ENCODE results near the gene DIS3L2. TPM values are rescaled to one million over a fixed set of nuclear protein-coding genes. Genes with fewer than 3 reads are reported as not detected.
A peak's percentile ranks its signal among the peaks of the same experiment; 100 is the strongest.

Gene DIS3L2
- total and polyA plus RNA-seq, 5 donors from 2014 or later, result 10.9 to 76.9 (median 21.0) TPM

DNA sequence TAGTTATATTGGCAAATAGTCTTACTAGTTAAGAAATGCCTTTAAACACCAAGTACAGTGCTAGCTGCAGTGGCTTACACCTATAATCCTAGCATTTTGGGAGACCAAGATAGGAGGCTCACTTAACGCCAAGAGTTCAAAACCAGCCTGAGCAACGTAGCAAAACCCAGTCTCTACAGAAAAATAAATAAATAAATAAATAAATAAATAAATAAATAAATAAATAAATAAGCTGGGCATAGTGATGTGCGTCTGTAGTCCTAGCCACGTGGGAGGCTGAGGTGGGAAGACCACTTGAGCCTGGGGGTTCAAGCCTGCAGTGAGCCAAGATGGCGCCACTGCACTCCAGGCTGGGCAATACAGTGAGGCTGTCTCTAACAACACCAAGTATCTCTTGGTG is 258.4 kb downstream of the DIS3L2 start:
- no peaks in the 10 kb centered on the region for H3K9me3 Mint-ChIP-seq
- no peak overlapping the region for H3K4me3 Mint-ChIP-seq
- no peak overlapping the region for H3K4me3 ChIP-seq (ENCODE audit: low read depth, low read length)
- H3K36me3 ChIP-seq (ENCODE audit: control insufficient read depth, insufficient read depth, low read length), result peaks cover 3% of the 10 kb centered on the region
- peak overlapping the region in 2 of 3 donors; percentile 2 to 8 for H3K27ac Mint-ChIP-seq
- no peaks in the 10 kb centered on the region for H3K9me3 ChIP-seq (ENCODE audit: control insufficient read depth in 2 of 2, low read length in 2 of 2)
- ATAC-seq (ENCODE audit: low read depth in 2 of 2) (no peak), DNase-seq (no peak)
- peaks cover 7 to 26% (median 19%) of the 10 kb centered on the region in 4 donors for H3K4me1 Mint-ChIP-seq
- H3K27me3 Mint-ChIP-seq, result no peaks in the 10 kb centered on the region
- H3K27me3 ChIP-seq (ENCODE audit: control insufficient read depth, insufficient read depth, low read length), result no peaks in the 10 kb centered on the region
- peaks cover 22% of the 10 kb centered on the region for H3K36me3 Mint-ChIP-seq
- H3K27ac ChIP-seq (ENCODE audit: insufficient read depth, low read length, poor library complexity, severe bottlenecking), result no peak overlapping the region
- peaks cover 8% of the 10 kb centered on the region for H3K4me1 ChIP-seq (ENCODE audit: control insufficient read depth, insufficient read depth, low read length, poor library complexity, severe bottlenecking)

DNA sequence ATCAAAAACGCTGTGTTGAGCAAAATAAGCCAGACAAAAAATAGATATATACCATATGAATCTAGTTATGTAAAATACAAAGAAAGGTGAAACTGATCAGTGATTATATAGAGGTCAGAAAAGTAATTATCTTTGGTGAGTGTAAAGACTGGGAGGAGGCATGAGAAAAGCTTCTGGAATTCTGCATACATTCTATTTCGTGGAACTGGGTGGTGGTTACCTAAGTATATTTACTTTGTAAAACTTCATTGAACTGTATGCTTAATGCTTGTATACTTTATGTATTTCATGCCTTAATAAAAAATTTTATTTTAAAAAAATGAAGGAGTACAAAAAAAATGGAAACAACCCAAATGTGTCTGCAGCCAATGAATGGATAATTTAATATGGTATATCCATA is 263.9 kb downstream of the DIS3L2 start:
- H3K27ac ChIP-seq (ENCODE audit: insufficient read depth, low read length, poor library complexity, severe bottlenecking), result no peak overlapping the region
- Mint-ChIP-seq H3K4me3 (no peak overlapping the region), H3K27ac (no peak overlapping the region), H3K27me3 (no peaks in the 10 kb centered on the region), H3K9me3 (no peaks in the 10 kb centered on the region), H3K4me1 (peaks cover 0 to 9% (median 1%) of the 10 kb centered on the region in 4 donors), H3K36me3 (peaks cover 10% of the 10 kb centered on the region)
- no peaks in the 10 kb centered on the region for H3K4me1 ChIP-seq (ENCODE audit: control insufficient read depth, insufficient read depth, low read length, poor library complexity, severe bottlenecking)
- no peaks in the 10 kb centered on the region for H3K36me3 ChIP-seq (ENCODE audit: control insufficient read depth, insufficient read depth, low read length)
- H3K4me3 ChIP-seq (ENCODE audit: low read depth, low read length), result no peak overlapping the region
- ATAC-seq (ENCODE audit: low read depth in 2 of 2), result no peak
- no peaks in the 10 kb centered on the region for H3K27me3 ChIP-seq (ENCODE audit: control insufficient read depth, insufficient read depth, low read length)
- no peaks in the 10 kb centered on the region for H3K9me3 ChIP-seq (ENCODE audit: control insufficient read depth in 2 of 2, low read length in 2 of 2)
- no peak for DNase-seq

DNA sequence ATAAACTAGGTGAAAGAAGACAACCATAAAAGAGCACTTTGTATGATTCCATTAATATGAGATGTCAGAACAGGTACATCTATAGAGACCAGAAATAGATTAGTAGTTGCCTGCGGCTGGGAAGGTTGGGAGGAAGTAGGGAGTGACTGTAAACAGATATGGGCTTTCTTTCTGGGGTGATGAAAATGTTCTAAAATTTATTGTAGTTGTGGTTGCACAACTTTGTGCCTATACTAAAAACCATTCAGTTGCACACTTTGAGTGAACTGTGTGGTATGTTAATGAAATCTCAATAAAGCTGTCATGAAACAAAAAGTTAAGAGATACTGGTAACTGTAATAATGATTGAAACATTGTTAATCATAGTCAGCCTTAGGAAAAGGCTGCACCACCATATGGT is 264.4 kb downstream of the DIS3L2 start:
- DNase-seq, result no peak
- no peak for ATAC-seq (ENCODE audit: low read depth in 2 of 2)
- peaks cover 10% of the 10 kb centered on the region for H3K36me3 Mint-ChIP-seq
- H3K4me1 ChIP-seq (ENCODE audit: control insufficient read depth, insufficient read depth, low read length, poor library complexity, severe bottlenecking), result no peaks in the 10 kb centered on the region
- peaks cover 0 to 9% (median 1%) of the 10 kb centered on the region in 4 donors for H3K4me1 Mint-ChIP-seq
- no peaks in the 10 kb centered on the region for H3K36me3 ChIP-seq (ENCODE audit: control insufficient read depth, insufficient read depth, low read length)
- no peaks in the 10 kb centered on the region for H3K9me3 Mint-ChIP-seq
- H3K27ac Mint-ChIP-seq, result peak overlapping the region in 1 of 3 donors; percentile 5
- no peak overlapping the region for H3K4me3 Mint-ChIP-seq
- H3K9me3 ChIP-seq (ENCODE audit: control insufficient read depth in 2 of 2, low read length in 2 of 2), result no peaks in the 10 kb centered on the region
- H3K27me3 ChIP-seq (ENCODE audit: control insufficient read depth, insufficient read depth, low read length), result no peaks in the 10 kb centered on the region
- no peaks in the 10 kb centered on the region for H3K27me3 Mint-ChIP-seq
- no peak overlapping the region for H3K4me3 ChIP-seq (ENCODE audit: low read depth, low read length)
- no peak overlapping the region for H3K27ac ChIP-seq (ENCODE audit: insufficient read depth, low read length, poor library complexity, severe bottlenecking)

DNA sequence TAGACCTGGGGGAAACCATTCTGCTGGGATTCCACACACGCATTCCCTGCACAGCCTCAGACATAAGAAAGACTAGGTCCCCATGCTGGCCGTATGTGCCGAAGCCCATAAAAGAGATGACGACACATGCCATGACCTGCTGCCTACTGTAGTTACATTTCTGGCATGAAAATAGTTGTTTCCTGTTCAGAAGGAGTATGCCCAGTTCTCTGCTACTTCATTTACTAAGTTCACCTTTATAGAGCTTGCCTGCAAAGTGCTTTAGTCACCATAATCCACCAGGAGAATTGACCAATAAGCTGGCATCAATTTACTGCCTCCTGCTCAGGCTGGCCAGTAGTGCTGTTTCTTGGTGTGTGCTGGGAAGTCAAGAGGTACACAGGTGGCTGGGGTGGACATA is 266.8 kb downstream of the DIS3L2 start:
- H3K9me3 Mint-ChIP-seq, result no peaks in the 10 kb centered on the region
- Histone ChIP-seq H3K4me1 (ENCODE audit: control insufficient read depth, insufficient read depth, low read length, poor library complexity, severe bottlenecking) (no peaks in the 10 kb centered on the region), H3K27me3 (ENCODE audit: control insufficient read depth, insufficient read depth, low read length) (no peaks in the 10 kb centered on the region), H3K4me3 (ENCODE audit: low read depth, low read length) (no peak overlapping the region), H3K9me3 (ENCODE audit: control insufficient read depth in 2 of 2, low read length in 2 of 2) (no peaks in the 10 kb centered on the region), H3K27ac (ENCODE audit: insufficient read depth, low read length, poor library complexity, severe bottlenecking) (no peak overlapping the region), H3K36me3 (ENCODE audit: control insufficient read depth, insufficient read depth, low read length) (no peaks in the 10 kb centered on the region)
- no peak for DNase-seq
- H3K4me1 Mint-ChIP-seq, result peaks cover 5 to 17% (median 9%) of the 10 kb centered on the region in 4 donors
- H3K36me3 Mint-ChIP-seq, result peaks cover 13% of the 10 kb centered on the region
- H3K27me3 Mint-ChIP-seq, result no peaks in the 10 kb centered on the region
- ATAC-seq (ENCODE audit: low read depth in 2 of 2), result no peak
- H3K4me3 Mint-ChIP-seq, result no peak overlapping the region
- no peak overlapping the region for H3K27ac Mint-ChIP-seq

DNA sequence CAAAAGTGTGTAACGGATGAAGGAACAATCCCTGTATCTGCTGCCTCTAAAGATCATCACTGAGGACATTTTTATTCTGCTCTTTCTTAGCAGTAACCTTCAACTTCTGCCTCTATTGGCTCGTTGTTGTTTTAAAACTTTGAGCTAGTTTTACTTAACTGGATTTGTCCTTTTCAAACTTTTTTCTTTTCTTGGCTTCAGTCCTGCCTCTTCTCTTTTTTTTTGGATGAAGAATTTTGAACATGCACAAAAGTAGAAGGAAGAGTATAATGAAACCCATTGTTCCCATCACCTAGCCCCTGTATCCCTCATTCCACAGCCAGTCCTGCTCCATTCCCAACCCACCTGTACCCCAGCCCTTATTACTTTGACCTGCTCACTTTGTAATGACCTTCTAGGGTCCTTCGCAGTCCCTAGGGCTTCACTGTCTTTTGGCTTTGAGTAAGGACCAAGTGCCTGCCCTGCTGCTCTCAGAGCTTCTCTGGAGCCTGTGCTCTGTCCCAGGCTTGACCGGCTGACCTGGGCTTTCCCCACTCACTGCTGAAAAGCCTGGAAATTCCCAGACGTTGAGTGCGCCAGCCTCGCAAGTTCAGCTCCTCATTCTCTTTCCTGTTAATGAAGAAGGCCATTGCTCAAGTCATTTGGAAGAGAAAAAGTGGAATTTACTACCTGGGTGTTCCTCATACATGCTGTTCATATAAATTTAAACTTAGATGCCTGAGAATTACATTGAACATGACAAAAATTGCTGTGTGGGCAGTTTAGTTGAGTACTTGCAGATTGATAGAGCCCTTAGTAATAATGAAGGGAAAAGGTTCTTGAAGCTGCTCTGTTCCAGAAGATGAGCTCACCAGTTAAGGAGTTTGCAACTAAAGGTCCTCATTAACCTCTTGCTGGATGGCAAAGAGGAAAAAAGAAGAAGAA is 267.7 kb downstream of the DIS3L2 start:
- H3K27ac Mint-ChIP-seq, result peak overlapping the region in 1 of 3 donors; percentile 53
- no peaks in the 10 kb centered on the region for H3K4me1 ChIP-seq (ENCODE audit: control insufficient read depth, insufficient read depth, low read length, poor library complexity, severe bottlenecking)
- no peaks in the 10 kb centered on the region for H3K36me3 ChIP-seq (ENCODE audit: control insufficient read depth, insufficient read depth, low read length)
- no peak for DNase-seq
- H3K4me3 Mint-ChIP-seq, result no peak overlapping the region
- no peak overlapping the region for H3K4me3 ChIP-seq (ENCODE audit: low read depth, low read length)
- no peak overlapping the region for H3K27ac ChIP-seq (ENCODE audit: insufficient read depth, low read length, poor library complexity, severe bottlenecking)
- H3K27me3 Mint-ChIP-seq, result no peaks in the 10 kb centered on the region
- no peaks in the 10 kb centered on the region for H3K27me3 ChIP-seq (ENCODE audit: control insufficient read depth, insufficient read depth, low read length)
- ATAC-seq (ENCODE audit: low read depth in 2 of 2), result no peak
- peaks cover 14% of the 10 kb centered on the region for H3K36me3 Mint-ChIP-seq
- no peaks in the 10 kb centered on the region for H3K9me3 Mint-ChIP-seq
- H3K4me1 Mint-ChIP-seq, result peaks cover 5 to 14% (median 10%) of the 10 kb centered on the region in 4 donors
- no peaks in the 10 kb centered on the region for H3K9me3 ChIP-seq (ENCODE audit: control insufficient read depth in 2 of 2, low read length in 2 of 2)

DNA sequence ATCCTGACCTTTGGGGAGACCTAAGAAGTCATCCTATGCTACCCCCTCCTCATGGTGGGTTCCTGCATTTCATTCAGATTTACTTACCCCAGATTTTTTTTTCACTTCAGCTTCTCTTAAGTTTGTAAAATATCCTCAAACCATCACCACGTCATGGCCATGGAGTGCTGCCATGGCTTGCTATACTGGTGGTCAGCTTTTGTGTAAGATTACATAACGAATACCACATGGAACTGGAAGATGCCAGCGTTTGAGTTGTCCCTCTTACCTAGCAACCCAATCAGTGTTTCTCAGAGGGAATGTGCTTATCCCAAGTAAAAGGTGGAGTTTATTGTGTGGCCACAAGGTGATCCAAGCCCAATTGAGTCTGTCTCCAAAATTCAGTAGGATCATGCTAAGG is 268.4 kb downstream of the DIS3L2 start:
- ATAC-seq (ENCODE audit: low read depth in 2 of 2), result no peak
- Histone ChIP-seq H3K9me3 (ENCODE audit: control insufficient read depth in 2 of 2, low read length in 2 of 2) (no peaks in the 10 kb centered on the region), H3K27ac (ENCODE audit: insufficient read depth, low read length, poor library complexity, severe bottlenecking) (no peak overlapping the region), H3K27me3 (ENCODE audit: control insufficient read depth, insufficient read depth, low read length) (no peaks in the 10 kb centered on the region), H3K4me3 (ENCODE audit: low read depth, low read length) (no peak overlapping the region), H3K4me1 (ENCODE audit: control insufficient read depth, insufficient read depth, low read length, poor library complexity, severe bottlenecking) (no peaks in the 10 kb centered on the region), H3K36me3 (ENCODE audit: control insufficient read depth, insufficient read depth, low read length) (no peaks in the 10 kb centered on the region)
- Mint-ChIP-seq H3K27me3 (no peaks in the 10 kb centered on the region), H3K27ac (no peak overlapping the region), H3K9me3 (no peaks in the 10 kb centered on the region), H3K4me1 (peaks cover 5 to 17% (median 12%) of the 10 kb centered on the region in 4 donors), H3K4me3 (no peak overlapping the region), H3K36me3 (peaks cover 13% of the 10 kb centered on the region)
- no peak for DNase-seq

DNA sequence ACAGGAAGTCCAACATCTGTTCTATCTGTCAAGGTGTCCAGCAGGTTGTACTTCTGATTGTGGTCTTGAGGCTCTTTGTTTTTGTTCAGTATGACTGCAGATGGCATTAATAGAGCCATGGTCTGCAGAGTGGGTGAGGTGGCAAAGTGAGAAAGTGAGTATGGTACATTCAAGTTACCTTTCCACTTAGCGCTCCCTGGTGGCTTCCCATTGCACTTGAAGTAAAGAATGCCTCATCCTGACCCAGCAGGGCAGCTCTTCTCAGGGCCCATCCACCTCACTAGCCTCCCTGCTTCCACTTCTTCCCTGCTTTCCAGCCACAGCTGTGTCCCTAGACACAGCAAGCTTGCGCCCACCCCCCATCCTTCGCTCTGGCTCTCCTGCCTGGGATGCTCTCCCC is 269.0 kb downstream of the DIS3L2 start:
- H3K4me1 ChIP-seq (ENCODE audit: control insufficient read depth, insufficient read depth, low read length, poor library complexity, severe bottlenecking), result no peaks in the 10 kb centered on the region
- H3K36me3 ChIP-seq (ENCODE audit: control insufficient read depth, insufficient read depth, low read length), result no peaks in the 10 kb centered on the region
- H3K27ac ChIP-seq (ENCODE audit: insufficient read depth, low read length, poor library complexity, severe bottlenecking), result no peak overlapping the region
- Mint-ChIP-seq H3K9me3 (no peaks in the 10 kb centered on the region), H3K4me1 (peaks cover 7 to 18% (median 13%) of the 10 kb centered on the region in 4 donors), H3K4me3 (no peak overlapping the region), H3K36me3 (peaks cover 13% of the 10 kb centered on the region), H3K27me3 (no peaks in the 10 kb centered on the region), H3K27ac (no peak overlapping the region)
- H3K9me3 ChIP-seq (ENCODE audit: control insufficient read depth in 2 of 2, low read length in 2 of 2), result no peaks in the 10 kb centered on the region
- ATAC-seq (ENCODE audit: low read depth in 2 of 2) (no peak), DNase-seq (peak in 1 of 3 donors; percentile 38)
- H3K4me3 ChIP-seq (ENCODE audit: low read depth, low read length), result no peak overlapping the region
- H3K27me3 ChIP-seq (ENCODE audit: control insufficient read depth, insufficient read depth, low read length), result no peaks in the 10 kb centered on the region

DNA sequence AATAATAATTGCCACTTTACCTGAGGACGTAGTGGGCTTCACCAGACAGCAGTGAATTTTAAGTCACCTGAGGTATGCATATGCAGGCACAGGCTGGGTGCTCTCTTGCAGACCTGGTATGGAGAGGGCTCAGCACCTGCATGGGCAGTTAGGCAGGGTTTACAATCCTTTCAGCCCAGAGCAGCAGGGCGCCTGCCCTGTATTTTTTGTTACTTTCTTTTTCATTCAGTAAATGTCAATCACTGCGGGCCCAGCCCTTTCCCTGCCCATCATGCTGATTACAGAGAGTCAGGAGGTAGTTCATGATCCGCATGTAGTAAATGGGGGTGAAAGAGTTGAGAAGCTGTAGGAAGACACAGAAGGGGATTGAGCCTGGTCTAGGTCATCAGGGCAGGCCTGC is 270.0 kb downstream of the DIS3L2 start:
- Mint-ChIP-seq H3K4me1 (peaks cover 9 to 26% (median 19%) of the 10 kb centered on the region in 4 donors), H3K27ac (no peak overlapping the region), H3K27me3 (no peaks in the 10 kb centered on the region), H3K36me3 (peaks cover 13% of the 10 kb centered on the region), H3K9me3 (no peaks in the 10 kb centered on the region), H3K4me3 (no peak overlapping the region)
- ATAC-seq (ENCODE audit: low read depth in 2 of 2), result no peak
- no peaks in the 10 kb centered on the region for H3K4me1 ChIP-seq (ENCODE audit: control insufficient read depth, insufficient read depth, low read length, poor library complexity, severe bottlenecking)
- H3K36me3 ChIP-seq (ENCODE audit: control insufficient read depth, insufficient read depth, low read length), result no peaks in the 10 kb centered on the region
- no peak overlapping the region for H3K27ac ChIP-seq (ENCODE audit: insufficient read depth, low read length, poor library complexity, severe bottlenecking)
- no peak for DNase-seq
- H3K4me3 ChIP-seq (ENCODE audit: low read depth, low read length), result no peak overlapping the region
- no peaks in the 10 kb centered on the region for H3K27me3 ChIP-seq (ENCODE audit: control insufficient read depth, insufficient read depth, low read length)
- no peaks in the 10 kb centered on the region for H3K9me3 ChIP-seq (ENCODE audit: control insufficient read depth in 2 of 2, low read length in 2 of 2)

Data from CD4-positive, CD25-positive, alpha-beta regulatory T cell (primary cell).